ENCODE measurements around the gene RPL39. TPM values are rescaled to one million over a fixed set of nuclear protein-coding genes. Genes with fewer than 3 reads are reported as not detected.

The RPL39 gene
- total and polyA plus RNA-seq, 2 donors (not counting 1 experiment from before 2014, with no cell fraction given): 2,034 to 3,799 TPM

DNA sequence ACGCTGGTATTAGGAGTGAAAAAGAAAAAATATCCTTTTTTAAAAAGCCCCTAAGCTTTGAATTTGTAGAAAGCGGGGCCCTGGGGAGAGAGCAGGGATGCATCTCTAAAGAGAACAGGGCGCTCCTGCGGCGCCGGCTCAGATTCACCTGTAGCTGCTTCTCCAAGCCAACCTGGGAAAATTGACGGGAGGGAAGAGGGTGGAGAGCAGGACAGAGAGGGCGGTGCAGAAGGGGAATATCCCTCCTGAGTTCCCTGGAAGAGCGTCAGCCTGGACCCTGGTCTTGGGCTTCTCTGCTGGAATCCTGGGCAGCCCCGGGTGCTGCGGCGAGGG is 33.8 kb downstream of the RPL39 start:
- H2AFZ ChIP-seq (ENCODE audit: low read length): no peak overlapping the region
- TF ChIP-seq EZH2 (IDR thresholded peaks at IDR 0.05; ENCODE audit: low read length, missing control alignments) (no peak), CTCF (conservative IDR thresholded peaks at IDR 0.05 in 1 of 2, IDR thresholded peaks at IDR 0.05 in 1 of 2; ENCODE audit: low read depth in 1 of 2, low read length in 2 of 2) (no peak)
- no peaks in the 10 kb centered on the region for H3K9me3 ChIP-seq (ENCODE audit: control insufficient read depth, insufficient read depth, low read depth, low read length)
- no peak overlapping the region for H3K4me3 ChIP-seq (replicated peaks in 1 of 4; ENCODE audit: control extremely low read depth in 1 of 4, insufficient read depth in 1 of 4, low read depth in 3 of 4, low read length in 4 of 4)
- no peaks in the 10 kb centered on the region for H3K27me3 ChIP-seq (ENCODE audit: control insufficient read depth, insufficient read depth, low read length)
- no peak for DNase-seq (ENCODE audit: low read depth in 2 of 2)
- no peaks in the 10 kb centered on the region for H4K20me1 ChIP-seq (ENCODE audit: control insufficient read depth, extremely low read depth, insufficient read depth, low read length)
- H3K27ac ChIP-seq (ENCODE audit: insufficient read depth, low read length): no peak overlapping the region
- H3K79me2 ChIP-seq (ENCODE audit: control insufficient read depth, insufficient read depth, low read length): no peaks in the 10 kb centered on the region
- no peak overlapping the region for H3K4me2 ChIP-seq (ENCODE audit: extremely low read depth, insufficient read depth, low read length)
- H3K4me1 ChIP-seq (ENCODE audit: control insufficient read depth, extremely low read depth, insufficient read depth, low read length): no peaks in the 10 kb centered on the region
- no peak overlapping the region for H3K9ac ChIP-seq (ENCODE audit: insufficient read depth, low read length)
- no peaks in the 10 kb centered on the region for H3K36me3 ChIP-seq (ENCODE audit: control insufficient read depth, insufficient read depth, low read length)

GRCh38 chrX:119756926-119757635 is 34.3 kb downstream of the RPL39 start:
- no peaks in the 10 kb centered on the region for H3K9me3 ChIP-seq (ENCODE audit: control insufficient read depth, insufficient read depth, low read depth, low read length)
- no peak for DNase-seq (ENCODE audit: low read depth in 2 of 2)
- no peaks in the 10 kb centered on the region for H3K4me1 ChIP-seq (ENCODE audit: control insufficient read depth, extremely low read depth, insufficient read depth, low read length)
- no peaks in the 10 kb centered on the region for H3K36me3 ChIP-seq (ENCODE audit: control insufficient read depth, insufficient read depth, low read length)
- no peak for TF ChIP-seq CTCF (conservative IDR thresholded peaks at IDR 0.05 in 1 of 2, IDR thresholded peaks at IDR 0.05 in 1 of 2; ENCODE audit: low read depth in 1 of 2, low read length in 2 of 2)
- no peak for TF ChIP-seq EZH2 (IDR thresholded peaks at IDR 0.05; ENCODE audit: low read length, missing control alignments)
- H3K27ac ChIP-seq (ENCODE audit: insufficient read depth, low read length): no peak overlapping the region
- no peak overlapping the region for H3K9ac ChIP-seq (ENCODE audit: insufficient read depth, low read length)
- H3K4me2 ChIP-seq (ENCODE audit: extremely low read depth, insufficient read depth, low read length): no peak overlapping the region
- H3K27me3 ChIP-seq (ENCODE audit: control insufficient read depth, insufficient read depth, low read length): no peaks in the 10 kb centered on the region
- no peaks in the 10 kb centered on the region for H4K20me1 ChIP-seq (ENCODE audit: control insufficient read depth, extremely low read depth, insufficient read depth, low read length)
- no peak overlapping the region for H3K4me3 ChIP-seq (replicated peaks in 1 of 4; ENCODE audit: control extremely low read depth in 1 of 4, insufficient read depth in 1 of 4, low read depth in 3 of 4, low read length in 4 of 4)
- no peak overlapping the region for H2AFZ ChIP-seq (ENCODE audit: low read length)
- no peaks in the 10 kb centered on the region for H3K79me2 ChIP-seq (ENCODE audit: control insufficient read depth, insufficient read depth, low read length)

DNA sequence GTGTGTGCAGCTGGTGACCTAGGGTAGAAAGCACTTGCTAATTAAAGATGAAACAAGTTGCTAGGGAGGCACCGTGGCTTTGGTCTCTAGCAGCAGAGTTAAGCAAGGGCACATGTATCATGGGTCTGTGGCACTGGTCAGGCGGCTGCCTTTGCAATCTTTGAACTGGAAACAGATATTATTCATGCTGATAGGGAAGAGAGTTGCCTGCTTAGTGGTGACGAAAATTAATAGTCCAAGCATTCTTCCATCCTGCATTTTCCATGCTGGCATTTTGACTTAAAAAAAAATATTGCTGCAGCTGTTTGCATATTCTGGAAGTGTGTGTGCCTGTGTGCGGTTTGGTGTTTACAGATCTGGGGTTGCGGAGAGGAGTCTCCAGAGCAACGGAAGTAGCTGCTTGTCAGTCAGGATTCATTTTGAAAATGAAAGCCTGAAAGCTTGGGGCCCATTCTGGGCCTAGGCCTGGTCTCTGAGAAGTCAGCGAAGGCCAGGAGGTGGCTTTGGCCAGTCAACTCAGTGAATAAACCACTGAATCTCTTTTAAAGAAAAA is 35.4 kb downstream of the RPL39 start:
- no peaks in the 10 kb centered on the region for H3K36me3 ChIP-seq (ENCODE audit: control insufficient read depth, insufficient read depth, low read length)
- H3K27me3 ChIP-seq (ENCODE audit: control insufficient read depth, insufficient read depth, low read length): no peaks in the 10 kb centered on the region
- H3K4me2 ChIP-seq (ENCODE audit: extremely low read depth, insufficient read depth, low read length): peak overlapping the region; percentile 35
- no peak overlapping the region for H2AFZ ChIP-seq (ENCODE audit: low read length)
- TF ChIP-seq CTCF (conservative IDR thresholded peaks at IDR 0.05 in 1 of 2, IDR thresholded peaks at IDR 0.05 in 1 of 2; ENCODE audit: low read depth in 1 of 2, low read length in 2 of 2): no peak
- TF ChIP-seq EZH2 (IDR thresholded peaks at IDR 0.05; ENCODE audit: low read length, missing control alignments): no peak
- peak in 1 of 2 donors; percentile 59 for DNase-seq (ENCODE audit: low read depth in 2 of 2)
- H3K27ac ChIP-seq (ENCODE audit: insufficient read depth, low read length): peak overlapping the region; percentile 16
- H3K9ac ChIP-seq (ENCODE audit: insufficient read depth, low read length): no peak overlapping the region
- H4K20me1 ChIP-seq (ENCODE audit: control insufficient read depth, extremely low read depth, insufficient read depth, low read length): no peaks in the 10 kb centered on the region
- no peaks in the 10 kb centered on the region for H3K79me2 ChIP-seq (ENCODE audit: control insufficient read depth, insufficient read depth, low read length)
- H3K4me3 ChIP-seq (replicated peaks in 1 of 4; ENCODE audit: control extremely low read depth in 1 of 4, insufficient read depth in 1 of 4, low read depth in 3 of 4, low read length in 4 of 4): no peak overlapping the region
- no peaks in the 10 kb centered on the region for H3K9me3 ChIP-seq (ENCODE audit: control insufficient read depth, insufficient read depth, low read depth, low read length)
- no peaks in the 10 kb centered on the region for H3K4me1 ChIP-seq (ENCODE audit: control insufficient read depth, extremely low read depth, insufficient read depth, low read length)
